SK-N-MC (cell line): ENCODE data around the gene ZNF385B.

Experiments used
- EZH2 ChIP-seq: fragments of 200-600 bp; sonication (generic); IDR thresholded peaks from one replicate; pipeline ENCODE4 v1.6.1; 2017; ENCODE audit warnings: antibody characterized with exemption
- FOXP2 ChIP-seq: optimal IDR thresholded peaks from 2 replicates; pipeline ENCODE3; 2011; ENCODE audit warnings: mild to moderate bottlenecking, moderate library complexity; ENCODE audit not compliant: insufficient read depth; ENCODE audit errors: extremely low read length, control extremely low read depth
- POLR2AphosphoS5 ChIP-seq: IDR thresholded peaks from 2 replicates; pipeline ENCODE4 v1.6.1; 2012; ENCODE audit warnings: mild to moderate bottlenecking, low read depth, low read length, borderline replicate concordance

DNA sequence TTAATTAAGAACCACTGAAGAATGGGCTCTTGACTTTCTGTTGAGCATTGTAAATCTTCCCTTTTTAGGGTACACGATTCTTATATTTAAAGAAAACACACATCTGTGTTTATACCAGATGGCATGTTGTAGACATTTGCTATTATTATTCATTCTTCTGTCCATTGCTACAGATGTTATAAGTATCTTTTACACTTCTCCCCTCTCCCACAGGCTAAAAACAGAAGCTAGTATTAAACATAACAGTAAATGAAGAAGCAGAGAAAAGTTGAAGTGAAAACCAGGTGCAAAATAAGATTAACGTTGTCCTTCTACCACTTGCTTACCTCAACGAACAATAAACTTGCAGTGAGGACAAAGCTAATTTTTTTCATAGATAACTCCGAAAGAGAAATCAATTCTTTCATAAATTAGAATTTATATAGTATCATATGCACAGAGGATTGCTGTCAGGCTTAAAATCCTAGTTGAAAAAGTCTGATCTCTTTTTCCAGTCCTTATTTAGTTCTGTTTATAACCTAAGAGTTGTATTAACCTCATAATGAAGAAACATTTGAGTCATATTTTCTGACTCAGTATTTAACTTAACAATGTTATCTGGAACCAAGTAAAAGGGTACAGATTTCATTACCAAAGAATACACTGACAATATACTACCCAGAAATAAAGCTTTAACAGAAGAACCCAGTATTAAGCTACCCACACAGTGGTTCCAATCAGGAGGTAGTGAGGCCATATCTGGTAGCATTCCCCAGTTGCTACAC lies 16.4 kb upstream of the ZNF385B start:
- TF ChIP-seq EZH2 (no peak), FOXP2 (no peak), POLR2AphosphoS5 (no peak)
